Measurements from ENCODE around the gene ACRBP.

DNA sequence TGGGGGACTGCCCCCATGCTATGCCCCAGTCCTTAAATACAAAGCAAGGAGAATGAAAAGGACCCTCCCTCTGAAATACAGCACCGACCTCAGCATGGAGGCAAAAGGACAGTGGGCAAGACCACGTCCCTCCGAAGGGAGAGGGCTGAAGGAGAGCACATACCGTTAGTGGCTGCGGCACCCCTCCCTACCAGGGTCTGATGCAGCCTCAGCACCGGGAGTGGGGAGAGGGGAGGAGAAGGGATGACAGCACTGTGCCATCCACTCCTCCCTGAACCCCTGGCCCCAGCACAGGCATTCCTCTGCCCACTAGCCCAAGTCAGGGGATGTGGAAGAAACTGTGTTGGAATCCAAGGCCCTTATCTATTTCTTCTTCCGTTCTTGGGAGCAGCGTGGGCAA, 3.6 kb upstream of the ACRBP start:
- TF ChIP-seq, protein P1, sequence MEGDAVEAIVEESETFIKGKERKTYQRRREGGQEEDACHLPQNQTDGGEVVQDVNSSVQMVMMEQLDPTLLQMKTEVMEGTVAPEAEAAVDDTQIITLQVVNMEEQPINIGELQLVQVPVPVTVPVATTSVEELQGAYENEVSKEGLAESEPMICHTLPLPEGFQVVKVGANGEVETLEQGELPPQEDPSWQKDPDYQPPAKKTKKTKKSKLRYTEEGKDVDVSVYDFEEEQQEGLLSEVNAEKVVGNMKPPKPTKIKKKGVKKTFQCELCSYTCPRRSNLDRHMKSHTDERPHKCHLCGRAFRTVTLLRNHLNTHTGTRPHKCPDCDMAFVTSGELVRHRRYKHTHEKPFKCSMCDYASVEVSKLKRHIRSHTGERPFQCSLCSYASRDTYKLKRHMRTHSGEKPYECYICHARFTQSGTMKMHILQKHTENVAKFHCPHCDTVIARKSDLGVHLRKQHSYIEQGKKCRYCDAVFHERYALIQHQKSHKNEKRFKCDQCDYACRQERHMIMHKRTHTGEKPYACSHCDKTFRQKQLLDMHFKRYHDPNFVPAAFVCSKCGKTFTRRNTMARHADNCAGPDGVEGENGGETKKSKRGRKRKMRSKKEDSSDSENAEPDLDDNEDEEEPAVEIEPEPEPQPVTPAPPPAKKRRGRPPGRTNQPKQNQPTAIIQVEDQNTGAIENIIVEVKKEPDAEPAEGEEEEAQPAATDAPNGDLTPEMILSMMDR (IDR thresholded peaks at IDR 0.05; ENCODE audit: low read depth, low read length, missing input control): no peak
- TF ChIP-seq SP1 (IDR thresholded peaks at IDR 0.05) (no peak), TAF1 (conservative IDR thresholded peaks at IDR 0.05) (no peak)
